Heart right ventricle (tissue), 16 donors: ENCODE measurements around the gene OR6C70. TPM values are rescaled to one million over a fixed set of nuclear protein-coding genes. Genes with fewer than 3 reads are reported as not detected.
A peak's percentile ranks its signal among the peaks of the same experiment; 100 is the strongest.
"Not testable (repeated sequence)": the region's sequence is repeated elsewhere in the genome, so short reads cannot be mapped to it uniquely, and the experiment has no call there.

Experiments
- ATAC-seq, 8 donors: fragments of 200-7000 bp; cut with Tn5 transposase; one replicate each; pipeline ENCODE4 v1.9.1; 2020; ENCODE audit warnings: mild to moderate bottlenecking in 8 of 8, moderate library complexity in 8 of 8, moderate number of reproducible peaks in 1 of 8
- DNase-seq, 2 donors: peaks; one replicate each; pipeline ENCODE4 v3.0.0-alpha.2; 2020
- H3K27ac ChIP-seq, 10 donors: fragments of 200-600 bp; sonication (generic) in 2 of 10; one replicate each; pipeline versions ENCODE4 v1.5.0 to v1.8.0; 2020 to 2022; ENCODE audit warnings: mild to moderate bottlenecking in 3 of 10
- H3K27me3 ChIP-seq, 7 donors: fragments of 200-600 bp; one replicate each; pipeline ENCODE4 v1.8.0; 2021 to 2022; ENCODE audit warnings: mild to moderate bottlenecking in 2 of 7
- H3K36me3 ChIP-seq, 9 donors: fragments of 200-600 bp; sonication (generic) in 1 of 9; one replicate each; pipeline versions ENCODE4 v1.5.0 to v1.8.0; 2020 to 2022; ENCODE audit warnings: mild to moderate bottlenecking in 2 of 9
- H3K4me1 ChIP-seq, 9 donors: fragments of 200-600 bp; sonication (generic) in 1 of 9; one replicate each; pipeline versions ENCODE4 v1.5.0 to v1.8.0; 2020 to 2022; ENCODE audit warnings: mild to moderate bottlenecking in 4 of 9
- H3K4me3 ChIP-seq, 10 donors: fragments of 200-600 bp; sonication (generic) in 2 of 10; one replicate each; pipeline versions ENCODE4 v1.5.0 to v1.8.0; 2020 to 2022; ENCODE audit warnings: mild to moderate bottlenecking in 7 of 10, moderate library complexity in 2 of 10
- H3K9me3 ChIP-seq, 11 donors: fragments of 200-600 bp in 10 of 11; sonication (generic) in 2 of 11; one replicate each; pipeline versions ENCODE4 v1.5.0 to v1.8.0; 2013 to 2022; ENCODE audit warnings: mild to moderate bottlenecking in 2 of 11, control low read depth in 1 of 11, moderate library complexity in 1 of 11
- WGBS, 2 donors: extraction: QIAGEN DNeasy Blood & Tissue Kit; methylation state at CpG; one replicate each; pipeline ENCODE4 v1.1.7; 2013; ENCODE audit warnings: inconsistent platforms in 1 of 2; 5-methylcytosine and 5-hydroxymethylcytosine counted together
- intact Hi-C, 10 donors: fragments of 100-400 bp; cut with DNase I; formaldehyde crosslinking; loops; one replicate each; pipeline versions ENCODE4 v1.11.1 to v1.14.2; 2022
- polyA plus RNA-seq, 2 donors: library from polyadenylated mRNA; stranded (reverse); fragments of 200-250 nt; gene quantifications; one replicate each; pipeline ENCODE4 v1.2.3, GENCODE V29; 2013
- total RNA-seq, 10 donors: library from RNA; stranded (reverse); fragmentation: NEBNext Ultra II Directional in 3 of 10; extraction: Animal tissue kit (Norgen Biotek cat#: 25700) in 3 of 10; gene quantifications; one replicate each; pipeline versions ENCODE4 v1.2.1 to v1.2.4, GENCODE V29; 2021 to 2023
- TF ChIP-seq, protein P1 (sequence below), 9 donors: fragments of 200-600 bp; sonication (generic) in 2 of 9; IDR thresholded peaks; one replicate each; pipeline versions ENCODE4 v1.5.0 to v1.8.0; 2021 to 2022; ENCODE audit warnings: antibody characterized with exemption in 9 of 9, mild to moderate bottlenecking in 5 of 9, moderate library complexity in 1 of 9
- donor health status: Arrhythmogenic right ventricular cardiomyopathy.
- donor health status: ischemic (EF 13 %, LVEDD 7.1; RV severe dilation, severe dysfunction).
- donor health status: healthy with polysubstance abuse.
- donor health status: DM: no; HTN: yes; CAD: no.
- donor health status: DM: no; HTN: no; CAD: no.
- donor health status: ischemic (EF 25% LVEDD 6.9; RV normal size, moderate dysfunction).
- donor health status: ischemic (EF 25% LVEDD 5.7; RV mildly dilated, moderate dysfunction).
- donor health status: healthy.
- donor health status: DM: yes; HTN: yes; CAD: no.
- donor health status: Ischemic cardiomyopathy.
- donor health status: ischemic (EF 35%, LVEDD 5.7; RV mildly dilated, moderate dysfunction).
- donor health status: nonischemic (EF 11% LVEDD 7.7; RV severe dilation, severe dysfunction).
- donor health status: DM: yes; HTN: yes; CAD: no.
- donor health status: PGD.
- donor health status: ischemic (EF 29% LVEDD 5.4; RV normal size, mild dysfunction).
- donor health status: nonischemic (EF 23%, LVEDD 6.1; RV moderate dilation, normal function).

The OR6C70 gene
- total and polyA plus RNA-seq, 12 donors = 0.28 TPM; not detected in 11

DNA sequence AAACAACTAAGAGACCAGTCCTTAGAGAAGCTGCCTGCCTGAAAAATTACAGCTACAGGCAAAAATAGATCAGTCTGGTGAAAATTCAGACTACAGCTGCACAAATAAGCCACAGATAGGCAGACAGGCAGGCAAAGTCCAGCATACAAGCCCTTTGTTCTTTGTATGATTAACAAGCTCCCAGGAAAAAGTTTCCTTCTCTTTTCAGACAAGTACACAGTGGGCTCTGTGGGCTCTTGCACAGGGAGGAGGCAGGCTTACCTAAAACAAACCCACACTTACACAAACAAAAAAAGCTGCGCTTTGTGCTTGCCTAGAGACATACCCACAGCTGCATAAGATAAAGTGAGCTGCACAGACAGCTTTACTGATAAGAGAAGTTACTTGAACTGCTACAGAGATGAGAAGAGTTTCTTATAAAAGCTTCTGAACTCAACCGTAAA lies 29.9 kb upstream of the OR6C70 start:
- Histone ChIP-seq H3K27ac (no peak overlapping the region), H3K4me3 (no peak overlapping the region), H3K27me3 (no peaks in the 10 kb centered on the region), H3K36me3 (no peaks in the 10 kb centered on the region), H3K4me1 (no peaks in the 10 kb centered on the region), H3K9me3 (peaks cover 0 to 3% (median 0%) of the 10 kb centered on the region in 11 donors)
- WGBS, 2 donors = 5 to 14% methylated on average over 2 of the region's 2 CpGs
- intact Hi-C loops = no loop called here
- ATAC-seq = no peak
- TF ChIP-seq, protein P1, sequence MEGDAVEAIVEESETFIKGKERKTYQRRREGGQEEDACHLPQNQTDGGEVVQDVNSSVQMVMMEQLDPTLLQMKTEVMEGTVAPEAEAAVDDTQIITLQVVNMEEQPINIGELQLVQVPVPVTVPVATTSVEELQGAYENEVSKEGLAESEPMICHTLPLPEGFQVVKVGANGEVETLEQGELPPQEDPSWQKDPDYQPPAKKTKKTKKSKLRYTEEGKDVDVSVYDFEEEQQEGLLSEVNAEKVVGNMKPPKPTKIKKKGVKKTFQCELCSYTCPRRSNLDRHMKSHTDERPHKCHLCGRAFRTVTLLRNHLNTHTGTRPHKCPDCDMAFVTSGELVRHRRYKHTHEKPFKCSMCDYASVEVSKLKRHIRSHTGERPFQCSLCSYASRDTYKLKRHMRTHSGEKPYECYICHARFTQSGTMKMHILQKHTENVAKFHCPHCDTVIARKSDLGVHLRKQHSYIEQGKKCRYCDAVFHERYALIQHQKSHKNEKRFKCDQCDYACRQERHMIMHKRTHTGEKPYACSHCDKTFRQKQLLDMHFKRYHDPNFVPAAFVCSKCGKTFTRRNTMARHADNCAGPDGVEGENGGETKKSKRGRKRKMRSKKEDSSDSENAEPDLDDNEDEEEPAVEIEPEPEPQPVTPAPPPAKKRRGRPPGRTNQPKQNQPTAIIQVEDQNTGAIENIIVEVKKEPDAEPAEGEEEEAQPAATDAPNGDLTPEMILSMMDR (IDR thresholded peaks at IDR 0.05) = no peak
- no peak for DNase-seq

DNA sequence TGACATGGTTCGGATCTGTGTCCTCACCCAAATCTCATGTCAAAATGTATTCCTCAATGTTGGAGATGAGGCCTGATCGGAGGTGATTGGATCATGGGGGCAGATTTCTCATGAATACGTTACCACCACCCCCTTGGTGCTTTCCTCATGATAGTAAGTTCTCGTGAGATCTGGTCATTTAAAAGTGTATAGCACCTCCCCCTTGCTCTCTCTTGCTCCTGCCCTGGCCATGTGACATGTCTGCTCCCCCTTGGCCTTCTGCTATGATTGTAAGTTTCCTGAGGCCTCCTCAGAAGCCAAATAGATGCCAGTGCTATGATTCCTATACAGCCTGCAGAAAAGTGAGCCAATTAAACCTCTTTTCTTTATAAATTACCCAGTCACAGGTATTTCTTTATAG lies 29.3 kb upstream of the OR6C70 start:
- no peak for DNase-seq
- Histone ChIP-seq H3K4me1 (no peaks in the 10 kb centered on the region), H3K36me3 (no peaks in the 10 kb centered on the region), H3K9me3 (no peaks in the 10 kb centered on the region), H3K27ac (no peak overlapping the region), H3K27me3 (no peaks in the 10 kb centered on the region), H3K4me3 (no peak overlapping the region)
- TF ChIP-seq, protein P1 (IDR thresholded peaks at IDR 0.05) = no peak
- intact Hi-C loops = no loop called here
- ATAC-seq = no peak
- 74 to 80% methylated on average over 4 of the region's 4 CpGs for WGBS, 2 donors

DNA sequence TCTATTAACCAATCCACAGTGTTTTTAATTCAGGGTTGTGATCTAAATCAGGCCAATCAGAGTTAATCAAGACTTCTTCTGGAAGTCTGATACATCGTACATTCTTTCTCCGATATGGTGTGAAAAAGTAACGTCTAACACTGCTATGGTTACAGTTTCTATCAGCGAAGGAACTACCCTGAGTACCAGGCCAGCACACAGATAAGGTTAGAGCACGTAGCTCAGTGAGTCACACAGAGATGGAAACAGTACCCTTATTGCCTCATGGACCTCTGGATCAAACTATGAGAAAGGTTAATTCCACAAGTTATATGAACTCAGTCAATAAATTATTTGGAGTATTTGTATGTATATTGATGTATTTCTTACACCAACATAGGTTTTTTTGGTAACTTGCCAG lies 25.6 kb upstream of the OR6C70 start:
- H3K4me3 ChIP-seq = no peak overlapping the region
- H3K27me3 ChIP-seq = no peaks in the 10 kb centered on the region
- H3K36me3 ChIP-seq = no peaks in the 10 kb centered on the region
- WGBS, 2 donors = 35 to 45% methylated on average over 5 of the region's 5 CpGs
- no peaks in the 10 kb centered on the region for H3K4me1 ChIP-seq
- H3K27ac ChIP-seq = no peak overlapping the region
- DNase-seq = no peak
- ATAC-seq = peak in 2 of 8 donors; percentile 48 to 69
- intact Hi-C loops = no loop called here
- TF ChIP-seq, protein P1 (IDR thresholded peaks at IDR 0.05) = no peak
- no peaks in the 10 kb centered on the region for H3K9me3 ChIP-seq

DNA sequence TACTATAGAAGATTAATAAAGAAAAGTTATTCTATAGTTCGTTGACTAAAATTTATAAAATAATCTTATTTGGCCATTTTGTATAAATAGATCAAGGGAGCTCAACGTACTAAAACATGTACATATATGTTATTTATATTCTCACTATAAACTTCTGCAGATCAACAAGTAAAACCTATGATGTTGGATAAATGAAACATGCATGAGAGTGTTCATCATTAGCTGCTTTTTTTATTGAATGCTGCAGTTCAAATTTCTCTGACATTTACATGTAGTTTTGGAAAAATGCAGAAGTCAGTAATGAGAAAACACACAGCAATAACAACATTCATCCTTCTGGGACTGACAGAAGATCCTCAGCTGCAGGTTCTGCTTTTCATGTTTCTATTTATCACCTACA lies 22.1 kb upstream of the OR6C70 start, which contains the start of gene OR6C68:
Gene OR6C68 (plus strand): TSS at position 301 of the 400 bp plus-strand sequence. CDS start 0 bp downstream, at position 301.
- 53 to 64% methylated on average over 2 of the region's 2 CpGs for WGBS, 2 donors
- no peak for DNase-seq

DNA sequence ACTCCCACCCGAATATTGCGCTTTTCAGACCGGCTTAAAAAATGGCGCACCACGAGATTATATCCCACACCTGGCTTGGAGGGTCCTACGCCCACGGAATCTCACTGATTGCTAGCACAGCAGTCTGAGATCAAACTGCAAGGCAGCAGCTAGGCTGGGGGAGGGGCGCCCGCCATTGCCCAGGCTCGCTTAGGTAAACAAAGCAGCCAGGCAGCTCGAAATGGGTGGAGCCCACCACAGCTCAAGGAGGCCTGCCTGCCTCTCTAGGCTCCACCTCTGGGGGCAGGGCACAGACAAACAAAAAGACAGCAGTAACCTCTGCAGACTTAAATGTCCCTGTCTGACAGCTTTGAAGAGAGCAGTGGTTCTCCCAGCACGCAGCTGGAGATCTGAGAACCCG lies 14.3 kb upstream of the OR6C70 start:
- DNase-seq, ATAC-seq, H3K9me3 ChIP-seq, H3K4me1 ChIP-seq, H3K27ac ChIP-seq, H3K36me3 ChIP-seq, H3K4me3 ChIP-seq, H3K27me3 ChIP-seq, intact Hi-C loops: not testable (repeated sequence)
- WGBS, 2 donors = 55 to 75% methylated on average over 5 to 13 of the region's 13 CpGs

More for the DNA sequence above, 22.1 kb upstream of the OR6C70 start, which contains the start of gene OR6C68:
- Histone ChIP-seq H3K27ac (no peak within 1 kb of the TSS), H3K36me3 (no peaks in the 10 kb centered on the region), H3K4me1 (no peaks in the 10 kb centered on the region), H3K4me3 (no peak within 1 kb of the TSS), H3K27me3 (no peaks in the 10 kb centered on the region), H3K9me3 (no peaks in the 10 kb centered on the region)
- no peak for ATAC-seq
- intact Hi-C loops = no loop called here
- TF ChIP-seq, protein P1 (IDR thresholded peaks at IDR 0.05) = no peak

DNA sequence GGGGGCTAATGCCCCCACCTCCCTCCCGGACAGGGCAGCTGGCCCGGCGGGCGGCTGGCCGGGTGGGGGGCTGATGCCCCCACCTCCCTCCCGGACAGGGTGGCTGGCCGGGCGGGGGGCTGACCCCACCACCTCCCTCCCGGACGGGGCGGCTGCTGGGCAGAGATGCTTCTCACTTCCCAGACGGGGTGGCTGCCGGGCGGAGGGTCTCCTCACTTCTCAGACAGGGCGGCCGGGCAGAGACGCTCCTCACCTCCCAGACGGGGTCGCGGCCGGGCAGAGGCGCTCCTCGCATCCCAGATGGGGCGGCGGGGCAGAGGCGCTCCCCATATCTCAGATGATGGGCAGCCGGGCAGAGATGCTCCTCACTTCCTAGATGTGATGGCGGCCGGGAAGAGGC lies 9.2 kb upstream of the OR6C70 start:
- 92 to 94% methylated on average over 18 to 29 of the region's 29 CpGs for WGBS, 2 donors

More for the DNA sequence above, 9.2 kb upstream of the OR6C70 start:
- H3K36me3 ChIP-seq, H3K4me3 ChIP-seq, H3K4me1 ChIP-seq, ATAC-seq, H3K27me3 ChIP-seq, intact Hi-C loops, DNase-seq, H3K27ac ChIP-seq, H3K9me3 ChIP-seq: not testable (repeated sequence)
